HTR-8/SVneo (cell line): ENCODE results near the gene SESN1.
A peak's percentile ranks its signal among the peaks of the same experiment; 100 is the strongest.
"Not testable (repeated sequence)": the region's sequence is repeated elsewhere in the genome, so short reads cannot be mapped to it uniquely, and the experiment has no call there.

Experiments used
- DNase-seq: peaks from one replicate; pipeline ENCODE4 v3.0.0; 2011; ENCODE audit warnings: low spot score, mixed read lengths; ENCODE audit not compliant: insufficient read length
- FAIRE-seq: peaks from 2 replicates; lab custom pipeline; 2011; peaks lifted over from hg19 to GRCh38; lab: Jason Lieb, UNC

The SESN1 gene

GRCh38 chr6:109094416-109095035 is at the start of gene SESN1:
Gene SESN1, minus strand, starts transcription at chr6:109094846. Its CDS starts 773 bp downstream, at chr6:109094073.
- DNase-seq (peak; percentile 63), FAIRE-seq (peak; percentile 16)

- FAIRE-seq: no peak
- DNase-seq: no peak
Observed at GRCh38 chr6:109143191-109143590, 48.5 kb upstream of the SESN1 start.

GRCh38 chr6:109142067-109142466 is 47.4 kb upstream of the SESN1 start:
- FAIRE-seq: not testable (repeated sequence)

GRCh38 chr6:109139109-109139508 is 44.5 kb upstream of the SESN1 start:
- DNase-seq (no peak), FAIRE-seq (no peak)

More at GRCh38 chr6:109142067-109142466, 47.4 kb upstream of the SESN1 start:
- DNase-seq: not testable (repeated sequence)

- not testable (repeated sequence) for DNase-seq, FAIRE-seq
Observed at GRCh38 chr6:109136530-109136929, 41.9 kb upstream of the SESN1 start.

- DNase-seq, FAIRE-seq: not testable (repeated sequence)
Observed at GRCh38 chr6:109136039-109136438, 41.4 kb upstream of the SESN1 start.

- FAIRE-seq, DNase-seq: not testable (repeated sequence)
Observed at GRCh38 chr6:109135600-109135999, 41.0 kb upstream of the SESN1 start.

- DNase-seq (no peak), FAIRE-seq (no peak)
Observed at GRCh38 chr6:109130065-109130464, 35.4 kb upstream of the SESN1 start.

- FAIRE-seq: no peak
- DNase-seq: no peak
Observed at GRCh38 chr6:109125504-109125903, 30.9 kb upstream of the SESN1 start.

- DNase-seq: no peak
- no peak for FAIRE-seq
Observed at GRCh38 chr6:109124219-109124618, 29.6 kb upstream of the SESN1 start.

GRCh38 chr6:109121411-109121810 is 26.8 kb upstream of the SESN1 start:
- FAIRE-seq (no peak), DNase-seq (no peak)

GRCh38 chr6:109118871-109119354 is 24.3 kb upstream of the SESN1 start:
- DNase-seq: no peak
- FAIRE-seq: no peak

GRCh38 chr6:109118337-109118736 is 23.7 kb upstream of the SESN1 start:
- FAIRE-seq (no peak), DNase-seq (no peak)

- FAIRE-seq (no peak), DNase-seq (no peak)
Observed at GRCh38 chr6:109117346-109118035, 22.8 kb upstream of the SESN1 start.

GRCh38 chr6:109112663-109113062 is 18.0 kb upstream of the SESN1 start:
- not testable (repeated sequence) for DNase-seq, FAIRE-seq

GRCh38 chr6:109109663-109110062 is 15.0 kb upstream of the SESN1 start:
- DNase-seq, FAIRE-seq: not testable (repeated sequence)

GRCh38 chr6:109105681-109106080 is 11.0 kb upstream of the SESN1 start:
- no peak for FAIRE-seq
- DNase-seq: no peak

- no peak for DNase-seq
- no peak for FAIRE-seq
Observed at GRCh38 chr6:109104512-109104911, 9.9 kb upstream of the SESN1 start.

GRCh38 chr6:109103942-109104341 is 9.3 kb upstream of the SESN1 start:
- DNase-seq (no peak), FAIRE-seq (no peak)

GRCh38 chr6:109102762-109103161 is 8.1 kb upstream of the SESN1 start:
- DNase-seq (no peak), FAIRE-seq (no peak)

- DNase-seq (no peak), FAIRE-seq (no peak)
Observed at GRCh38 chr6:109097661-109098060, 3.0 kb upstream of the SESN1 start.
